Uterus (tissue), 2 donors: ENCODE results near the gene LGALS7B.

Experiments used
- CTCF ChIP-seq, 4 experiments: fragments of 200-600 bp in 2 of 4; fragments of 450-650 bp in 2 of 4; sonication (generic) in 2 of 4; IDR thresholded peaks; one replicate each; pipeline ENCODE4 v1.5.1; 2016 to 2019; ENCODE audit warnings: antibody characterized with exemption in 4 of 4, mild to moderate bottlenecking in 2 of 4, moderate library complexity in 1 of 4
- POLR2A ChIP-seq, 2 donors: fragments of 450-650 bp; IDR thresholded peaks; one replicate each; pipeline ENCODE4 v1.6.1; 2016; ENCODE audit warnings: antibody characterized with exemption in 2 of 2, mild to moderate bottlenecking in 1 of 2, moderate library complexity in 1 of 2

GRCh38 chr19:38836159-38836982 lies 47.4 kb downstream of the LGALS7B start:
- TF ChIP-seq CTCF (IDR thresholded peaks at IDR 0.05) (no peak), POLR2A (IDR thresholded peaks at IDR 0.05) (no peak)
